ENCODE measurements around the gene OR6P1.

The OR6P1 gene

GRCh38 chr1:158570480-158570879 is at the start of gene OR6P1:
Gene OR6P1, minus strand, starts transcription at chr1:158570580. Its CDS starts 6,976 bp downstream, at chr1:158563604.
- no peak for DNase-seq

GRCh38 chr1:158613764-158614163 is 43.4 kb upstream of the OR6P1 start:
- DNase-seq, result no peak

- no peak for DNase-seq
Measured at GRCh38 chr1:158611916-158612315, 41.5 kb upstream of the OR6P1 start.

- no peak for DNase-seq
Measured at GRCh38 chr1:158607296-158607695, 36.9 kb upstream of the OR6P1 start.

GRCh38 chr1:158604968-158605367 is 34.6 kb upstream of the OR6P1 start, which contains the start of gene OR10Z1:
Gene OR10Z1, plus strand, starts transcription at chr1:158605268. Its CDS starts 1,171 bp downstream, at chr1:158606439.
- no peak for DNase-seq

GRCh38 chr1:158600735-158601134 is 30.4 kb upstream of the OR6P1 start:
- DNase-seq, result no peak

- no peak for DNase-seq
Measured at GRCh38 chr1:158586942-158587341, 16.6 kb upstream of the OR6P1 start.

GRCh38 chr1:158583962-158584361 is 13.6 kb upstream of the OR6P1 start:
- DNase-seq, result no peak

GRCh38 chr1:158579733-158580132 is 9.4 kb upstream of the OR6P1 start, which contains the start of gene OR10X1:
Gene OR10X1, minus strand, starts transcription at chr1:158579899. Its CDS starts 0 bp downstream, at chr1:158579899.
- no peak for DNase-seq

GRCh38 chr1:158577561-158577960 is 7.2 kb upstream of the OR6P1 start:
- no peak for DNase-seq

- DNase-seq, result no peak
Measured at GRCh38 chr1:158572226-158572625, 1.8 kb upstream of the OR6P1 start.

- no peak for DNase-seq
Measured at GRCh38 chr1:158564608-158565007, 5.8 kb downstream of the OR6P1 start.

GRCh38 chr1:158563853-158564252 is 6.5 kb downstream of the OR6P1 start:
- no peak for DNase-seq

GRCh38 chr1:158559696-158560095 is 10.7 kb downstream of the OR6P1 start:
- no peak for DNase-seq

GRCh38 chr1:158554352-158554751 is 16.0 kb downstream of the OR6P1 start, which contains the start of gene OR6Y1:
Gene OR6Y1, minus strand, starts transcription at chr1:158554405. Its CDS starts 6,300 bp downstream, at chr1:158548105.
- no peak for DNase-seq

- DNase-seq, result no peak
Measured at GRCh38 chr1:158552296-158552695, 18.1 kb downstream of the OR6P1 start.

- DNase-seq, result no peak
Measured at GRCh38 chr1:158547533-158547932, 22.8 kb downstream of the OR6P1 start.

- no peak for DNase-seq
Measured at GRCh38 chr1:158537609-158538008, 32.8 kb downstream of the OR6P1 start.

GRCh38 chr1:158534496-158534895 is 35.9 kb downstream of the OR6P1 start:
- no peak for DNase-seq

- no peak for DNase-seq
Measured at GRCh38 chr1:158527190-158527815, 43.1 kb downstream of the OR6P1 start.

GRCh38 chr1:158521666-158522058 is 48.7 kb downstream of the OR6P1 start:
- DNase-seq, result no peak

GRCh38 chr1:158520955-158521665 is 49.3 kb downstream of the OR6P1 start:
- no peak for DNase-seq

- no peak for DNase-seq
Measured at GRCh38 chr1:158520021-158520420, 50.4 kb downstream of the OR6P1 start.

GRCh38 chr1:158516966-158517365 is 53.4 kb downstream of the OR6P1 start:
- DNase-seq, result no peak
